NCI-H82 treated with DMSO at 0.1 percent for 48 hours (cell line): Measurements from ENCODE around the gene RNASE2.
"Not testable (repeated sequence)": the region's sequence is repeated elsewhere in the genome, so short reads cannot be mapped to it uniquely, and the experiment has no call there.

Experiments used
- DNase-seq: peaks from one replicate; lab custom pipeline; 2025; ENCODE audit not compliant: unreplicated experiment; lab: John Stamatoyannopoulos, UW

The RNASE2 gene

DNA sequence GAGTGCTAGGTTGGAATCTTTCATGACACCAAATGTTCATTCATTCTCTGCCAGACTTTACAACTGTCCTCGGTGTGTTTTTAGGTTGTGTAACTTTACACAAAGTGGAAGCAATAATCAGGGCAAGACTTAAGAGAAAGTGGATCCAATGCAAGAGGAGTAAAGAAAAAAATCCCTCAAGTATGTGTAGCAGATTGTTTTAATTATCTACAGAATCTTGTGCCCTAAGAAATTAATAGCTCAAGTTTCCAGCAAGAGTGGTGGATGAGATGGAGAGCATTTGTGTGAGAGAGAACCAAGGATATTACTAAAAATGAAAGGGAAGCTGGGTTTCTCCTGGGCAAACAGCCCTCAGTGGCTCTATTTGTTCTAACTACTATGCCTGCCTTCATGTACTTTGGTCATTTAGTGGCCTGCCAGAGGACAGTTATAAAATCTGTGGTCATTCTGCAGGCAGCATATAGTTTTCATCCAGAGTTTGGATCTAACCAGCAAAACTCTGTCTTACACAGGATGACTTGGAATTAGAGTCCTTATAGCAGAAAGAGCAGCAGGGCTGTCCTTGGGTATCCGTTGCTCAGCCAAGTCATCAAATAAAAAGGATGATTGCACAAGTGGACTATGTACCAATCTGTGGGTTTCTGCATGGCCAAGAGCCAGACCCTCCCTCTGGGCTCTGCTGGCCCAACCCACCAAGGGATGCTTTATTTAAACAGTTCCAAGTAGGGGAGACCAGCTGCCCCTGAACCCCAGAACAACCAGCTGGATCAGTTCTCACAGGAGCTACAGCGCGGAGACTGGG is at the start of gene RNASE2:
Gene RNASE2 (plus strand): TSS at position 752 of the 802 bp plus-strand sequence. CDS start 285 bp downstream, outside the sequence.
- not testable (repeated sequence) for DNase-seq

DNA sequence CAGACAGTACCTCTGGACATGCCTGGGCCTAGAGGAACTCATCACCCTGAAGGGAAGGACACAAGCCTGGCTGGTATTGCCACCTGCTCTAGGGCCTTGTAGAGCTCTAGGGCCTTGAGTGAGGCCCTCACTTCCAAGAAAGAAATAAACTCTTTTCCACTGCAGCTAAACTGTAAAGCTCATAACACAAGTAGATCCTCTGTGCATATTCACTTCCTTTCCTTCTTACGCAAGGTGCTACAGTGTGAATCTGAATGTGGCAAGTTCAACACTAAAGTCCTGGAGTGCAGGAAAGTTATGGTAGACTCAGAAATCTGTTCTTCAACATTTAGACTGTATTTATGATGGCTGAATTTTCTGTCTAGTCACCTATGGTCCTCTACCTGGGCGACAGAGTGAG is 49.6 kb upstream of the RNASE2 start:
- no peak for DNase-seq

DNA sequence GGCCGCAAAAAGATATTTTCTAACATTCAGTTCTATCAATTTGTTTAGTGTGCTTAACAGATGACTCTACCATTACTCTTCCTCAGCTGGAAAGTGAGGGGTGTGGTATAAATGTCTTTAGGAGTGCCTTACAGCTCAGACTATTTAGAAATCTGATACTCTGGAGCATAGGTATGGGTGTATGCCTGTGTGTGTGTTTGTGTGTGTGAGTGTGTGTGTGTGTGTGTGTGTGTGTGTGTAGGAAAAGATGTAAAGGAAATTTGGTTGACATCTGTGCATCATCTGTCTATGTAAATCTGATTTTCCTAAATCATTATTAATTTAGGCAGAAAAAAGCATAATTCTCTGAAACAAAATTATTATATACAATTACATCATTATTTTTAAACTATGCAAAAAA is 48.1 kb upstream of the RNASE2 start:
- no peak for DNase-seq

DNA sequence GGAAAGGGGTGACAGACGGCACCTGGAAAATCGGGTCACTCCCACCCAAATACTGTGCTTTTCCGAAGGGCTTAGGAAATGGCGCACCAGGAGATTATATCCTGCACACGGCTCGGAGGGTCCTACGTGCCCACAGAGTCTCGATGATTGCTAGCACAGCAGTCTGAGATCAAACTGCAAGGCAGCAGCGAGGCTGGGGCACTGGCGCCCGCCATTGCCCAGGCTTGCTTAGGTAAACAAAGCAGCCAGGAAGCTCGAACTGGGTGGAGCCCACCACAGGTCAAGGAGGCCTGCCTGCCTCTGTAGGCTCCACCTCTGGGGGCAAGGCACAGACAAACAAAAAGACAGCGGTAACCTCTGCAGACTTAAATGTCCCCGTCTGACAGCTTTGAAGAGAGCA is 44.5 kb upstream of the RNASE2 start:
- not testable (repeated sequence) for DNase-seq

DNA sequence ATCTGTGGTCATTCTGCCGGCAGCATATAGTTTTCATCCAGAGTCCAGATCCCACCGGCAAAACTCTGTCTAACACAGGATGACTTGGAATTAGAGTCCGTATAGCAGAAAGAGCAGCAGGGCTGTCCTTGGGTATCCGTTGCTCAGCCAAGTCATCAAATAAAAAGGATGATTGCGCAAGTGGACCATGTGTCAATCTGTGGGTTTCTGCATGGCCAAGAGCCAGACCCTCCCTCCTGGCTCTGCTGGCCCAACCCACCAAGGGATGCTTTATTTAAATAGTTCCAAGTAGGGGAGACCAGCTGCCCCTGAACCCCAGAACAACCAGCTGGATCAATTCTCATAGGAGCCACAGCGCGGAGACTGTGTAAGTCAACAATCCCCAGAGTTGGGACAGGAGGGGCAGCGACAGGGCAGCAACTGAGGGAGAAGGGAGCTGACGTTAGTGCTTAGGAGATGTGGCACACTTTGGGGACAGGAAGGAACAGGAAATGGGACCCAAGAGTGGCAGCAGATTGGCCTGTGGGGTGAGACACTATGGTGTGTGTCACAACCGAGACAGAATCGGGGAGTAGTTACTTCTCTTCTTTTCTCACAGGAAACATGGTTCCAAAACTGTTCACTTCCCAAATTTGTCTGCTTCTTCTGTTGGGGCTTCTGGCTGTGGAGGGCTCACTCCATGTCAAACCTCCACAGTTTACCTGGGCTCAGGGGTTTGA is 36.1 kb upstream of the RNASE2 start:
- DNase-seq: not testable (repeated sequence)

DNA sequence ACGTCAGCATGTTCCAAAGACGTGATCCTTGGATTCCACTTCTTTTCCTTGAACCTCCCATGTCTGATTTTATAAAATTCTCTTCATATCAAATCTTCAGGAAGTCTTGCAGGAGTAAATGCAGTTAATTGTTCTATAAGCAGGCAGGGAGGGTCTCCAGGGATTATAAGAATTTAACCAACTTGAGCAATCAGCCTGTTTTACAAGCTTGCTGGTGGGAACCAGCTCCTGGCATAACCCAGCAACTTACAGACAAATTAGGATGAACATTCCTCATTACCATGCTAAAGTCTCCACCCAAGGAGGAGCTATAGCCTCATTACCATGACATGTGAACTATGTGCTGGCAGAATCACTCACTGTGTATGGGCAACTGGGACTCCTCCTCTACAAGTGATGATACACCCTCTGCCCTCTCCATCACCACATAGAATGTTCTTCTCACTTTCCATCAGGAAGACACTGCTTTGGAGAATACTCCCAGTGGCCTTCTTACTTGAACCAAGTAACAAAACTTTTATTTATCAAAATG is 31.5 kb upstream of the RNASE2 start:
- not testable (repeated sequence) for DNase-seq

DNA sequence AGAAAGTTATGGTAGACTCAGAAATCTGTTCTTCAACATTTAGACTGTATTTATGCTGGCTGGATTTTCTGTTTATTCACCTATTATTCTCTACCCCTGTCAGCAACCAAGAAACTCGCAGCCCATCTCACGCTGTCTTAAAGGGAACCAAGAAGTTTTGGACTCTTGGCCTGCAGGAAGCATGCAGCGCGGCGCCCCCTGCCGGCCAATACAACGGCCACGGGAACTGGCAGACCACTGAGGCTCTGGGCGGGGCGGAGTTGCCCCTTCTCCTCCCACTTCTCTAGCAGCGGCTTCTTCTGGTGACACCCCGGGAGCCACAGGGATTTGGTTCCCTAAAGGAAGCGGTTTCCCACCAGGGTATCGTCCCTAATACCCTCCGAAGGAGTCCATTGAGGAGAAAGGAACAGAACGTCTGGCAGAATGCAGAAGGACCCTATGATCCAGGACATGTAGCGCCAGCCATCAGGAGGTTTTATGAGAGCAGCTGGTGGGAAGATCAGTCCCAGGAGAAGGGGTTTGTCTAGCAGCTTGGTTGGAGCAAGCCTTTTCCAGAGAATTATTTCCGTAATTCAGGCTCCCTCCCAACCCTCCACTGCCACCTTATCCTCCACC is 21.0 kb upstream of the RNASE2 start:
- DNase-seq: no peak

DNA sequence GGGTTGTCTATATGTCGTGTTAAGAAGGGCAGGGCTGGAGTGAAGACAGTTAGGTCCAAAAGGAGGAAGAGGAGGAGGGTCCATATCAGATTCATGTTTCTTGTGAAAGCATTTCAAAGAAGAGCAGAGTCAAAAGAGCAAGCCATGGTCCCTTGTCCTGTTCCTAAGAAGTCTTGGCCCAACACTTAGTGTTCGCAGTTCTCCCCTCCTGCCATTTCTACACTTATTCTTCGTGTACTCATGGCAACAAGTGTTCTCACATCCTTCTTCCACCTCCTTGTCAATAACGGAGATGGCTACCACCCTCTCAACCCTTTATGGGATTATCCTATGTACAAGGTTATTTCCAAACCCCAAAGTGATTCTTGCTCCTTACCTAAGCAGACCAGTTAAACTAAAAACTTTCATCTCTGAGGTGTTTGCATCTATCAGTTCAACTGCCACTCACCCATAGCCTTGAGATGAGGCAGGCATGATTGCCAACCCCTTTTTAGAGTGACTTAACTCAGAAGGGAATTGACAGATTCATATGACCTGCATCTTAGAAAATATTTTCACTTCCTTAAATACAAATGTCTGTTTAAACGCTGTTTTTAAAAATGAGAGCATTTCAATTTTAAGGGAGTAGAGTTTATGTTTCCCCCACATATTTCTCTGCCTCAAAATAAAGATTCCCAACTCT is 19.8 kb upstream of the RNASE2 start:
- DNase-seq: no peak

DNA sequence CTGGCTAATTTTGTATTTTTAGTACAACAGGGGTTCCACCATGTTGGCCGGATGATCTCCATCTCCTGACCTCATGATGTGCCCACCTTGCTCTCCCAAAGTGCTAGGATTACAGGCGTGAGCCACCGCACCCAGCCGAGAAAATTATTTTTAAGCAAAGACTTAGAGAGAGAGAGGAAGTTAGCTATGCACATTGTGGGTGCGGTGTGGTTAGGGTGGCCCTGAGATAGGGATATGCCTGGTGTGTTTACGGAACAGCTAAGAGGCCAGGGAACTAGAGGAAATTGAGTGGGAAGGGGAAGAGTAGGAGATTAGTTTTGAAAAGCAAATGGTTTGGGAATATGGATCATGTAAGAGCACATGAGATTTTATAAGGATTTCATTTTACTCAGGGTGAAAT is 10.1 kb upstream of the RNASE2 start:
- DNase-seq: not testable (repeated sequence)

DNA sequence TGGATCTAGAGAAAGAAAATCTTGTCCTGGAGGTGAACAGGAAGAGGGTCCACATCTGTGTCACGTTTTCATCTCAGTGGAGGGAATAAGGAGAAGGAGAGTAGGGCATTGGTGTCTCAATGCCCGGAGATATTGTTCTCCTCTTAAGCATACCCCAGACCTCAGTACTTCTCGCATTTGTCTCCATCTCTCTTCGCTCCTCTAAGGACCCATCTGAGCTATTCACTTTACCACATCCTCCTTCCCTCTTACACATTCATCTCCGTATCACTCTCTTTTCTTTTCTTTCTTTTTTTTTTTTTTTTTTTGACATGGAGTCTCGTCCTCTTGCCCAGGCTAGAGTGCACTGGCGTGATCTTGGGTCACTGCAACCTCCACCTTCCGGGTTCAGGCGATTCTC is 8.6 kb upstream of the RNASE2 start:
- DNase-seq: not testable (repeated sequence)

DNA sequence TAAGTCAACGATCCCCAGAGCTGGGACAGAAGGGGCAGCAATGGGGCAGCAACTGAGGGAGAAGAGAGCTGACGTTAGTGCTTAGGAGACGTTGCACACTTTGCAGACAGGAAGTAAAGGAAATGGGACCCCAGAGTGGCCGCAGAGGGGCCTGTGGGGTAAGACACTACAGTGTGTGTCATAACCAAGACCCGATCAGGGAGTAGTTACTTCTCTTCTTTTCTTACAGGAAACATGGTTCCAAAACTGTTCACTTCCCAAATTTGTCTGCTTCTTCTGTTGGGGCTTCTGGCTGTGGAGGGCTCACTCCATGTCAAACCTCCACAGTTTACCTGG is 219 bp downstream of the RNASE2 start:
- DNase-seq: not testable (repeated sequence)

DNA sequence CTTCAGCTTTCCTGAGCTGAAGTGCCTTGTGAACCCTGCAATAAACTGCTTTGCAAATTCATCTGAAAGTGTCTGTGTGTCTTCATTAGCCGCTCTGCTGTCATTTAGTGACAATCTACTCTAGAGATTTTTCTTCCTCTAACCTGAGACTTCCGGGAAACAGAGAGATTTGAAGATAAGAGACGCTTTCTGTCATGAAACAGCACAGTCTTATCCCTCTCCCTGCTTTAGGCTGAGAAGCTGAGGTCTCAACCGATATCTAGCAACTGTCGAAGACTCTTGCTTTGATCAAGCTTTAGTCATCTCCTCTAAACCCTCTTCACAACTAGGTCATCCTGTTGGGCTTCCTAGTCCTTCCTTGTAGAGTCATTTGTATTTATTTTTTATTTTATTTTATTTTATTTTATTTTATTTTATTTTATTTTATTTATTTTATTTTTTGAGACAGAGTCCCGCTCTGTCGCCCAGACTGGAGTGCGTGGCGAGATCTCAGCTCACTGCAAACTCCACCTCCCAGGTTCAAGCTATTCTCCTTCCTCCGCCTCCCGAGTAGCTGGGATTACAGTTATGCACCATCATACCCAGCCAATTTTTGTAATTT is 1.2 kb downstream of the RNASE2 start:
- no peak for DNase-seq

DNA sequence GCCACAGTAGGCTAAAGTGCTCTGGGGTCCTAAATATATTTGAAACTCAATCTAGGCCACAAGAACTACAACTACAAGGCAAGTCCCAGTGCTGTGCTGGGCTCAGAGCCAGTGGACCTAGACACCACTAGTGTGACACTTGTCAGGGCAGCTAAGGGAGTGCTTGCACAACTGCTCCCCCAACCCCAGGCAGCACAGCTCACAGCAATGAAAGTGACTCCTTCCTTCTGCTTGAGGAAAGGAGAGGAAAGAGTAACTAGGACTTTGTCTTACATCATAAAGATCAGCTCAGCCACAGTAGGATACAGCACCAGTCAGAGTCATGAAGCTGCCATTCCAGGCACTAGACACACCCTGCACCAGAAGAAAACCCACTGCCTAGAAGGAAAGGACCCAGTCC is 3.7 kb downstream of the RNASE2 start:
- DNase-seq: not testable (repeated sequence)

DNA sequence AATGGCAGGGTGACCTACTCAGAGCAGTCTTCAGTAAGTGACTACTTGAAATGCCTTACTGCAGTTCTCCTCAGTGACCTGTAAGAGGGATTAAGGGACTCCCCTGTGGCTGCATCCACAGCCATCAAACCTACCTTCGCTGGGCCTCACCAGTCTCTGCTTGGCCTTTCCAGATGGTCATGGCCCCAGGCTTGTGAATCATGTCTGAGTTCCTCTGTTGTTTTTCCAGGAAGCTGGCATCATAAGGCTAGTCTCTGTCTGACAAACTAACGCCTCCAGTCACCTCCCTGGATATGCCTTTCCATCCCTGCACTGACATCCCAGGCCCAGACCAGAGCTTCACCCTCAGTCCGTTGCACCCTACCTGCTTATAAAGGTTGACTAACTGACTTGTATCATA is 14.0 kb downstream of the RNASE2 start:
- no peak for DNase-seq

DNA sequence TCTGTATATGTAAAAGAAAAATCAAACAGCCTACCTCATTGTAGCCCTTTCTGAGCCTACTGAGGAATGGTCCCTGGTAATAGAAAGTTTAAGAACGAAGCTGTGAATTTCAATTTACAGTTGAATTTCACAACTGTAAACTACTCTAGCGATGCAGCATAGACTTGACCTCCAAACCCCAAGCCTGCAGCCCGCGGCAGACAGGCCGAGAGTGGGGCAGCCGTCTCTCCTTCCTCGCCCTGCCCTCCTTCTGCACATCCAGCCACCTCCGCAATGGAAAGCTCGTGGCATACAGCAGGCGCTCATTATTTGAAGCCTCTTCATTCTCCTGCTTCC is 15.3 kb downstream of the RNASE2 start:
- DNase-seq: no peak

DNA sequence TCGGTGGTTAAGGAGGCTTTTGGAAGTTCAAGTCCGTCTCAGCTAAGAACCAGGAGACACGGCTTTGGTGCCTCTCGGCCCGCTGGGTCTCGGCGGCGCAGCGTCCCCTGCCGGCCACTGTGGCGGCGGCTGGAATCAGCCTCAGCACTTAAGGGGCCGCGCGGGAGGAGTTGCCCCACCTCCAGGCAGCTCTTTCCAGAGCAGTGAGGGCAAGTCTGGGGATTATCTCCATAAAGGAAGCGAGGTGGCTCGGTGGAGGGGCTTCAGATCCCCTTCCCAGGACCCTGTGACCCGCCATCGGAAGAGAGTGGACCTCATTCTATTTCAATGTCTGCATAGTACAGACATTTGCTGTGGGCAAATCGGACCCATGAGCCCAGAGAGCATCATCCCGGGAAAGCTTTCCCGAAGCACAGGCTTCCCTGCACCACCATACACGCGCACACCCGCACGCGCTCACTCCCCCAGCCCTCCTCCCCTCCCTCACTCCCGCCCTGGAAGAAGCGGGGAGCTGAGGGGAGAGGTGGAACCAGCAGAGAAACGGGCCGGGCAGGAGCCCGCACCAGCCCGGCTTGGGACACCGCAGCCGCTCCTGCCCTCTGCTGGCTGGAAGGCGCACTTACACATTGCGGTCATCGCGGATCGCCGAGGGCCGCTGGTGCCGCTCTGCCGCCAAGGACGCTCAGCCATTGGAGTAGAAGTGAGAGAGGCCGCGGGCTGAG is 15.9 kb downstream of the RNASE2 start:
- DNase-seq: peak; percentile 12

DNA sequence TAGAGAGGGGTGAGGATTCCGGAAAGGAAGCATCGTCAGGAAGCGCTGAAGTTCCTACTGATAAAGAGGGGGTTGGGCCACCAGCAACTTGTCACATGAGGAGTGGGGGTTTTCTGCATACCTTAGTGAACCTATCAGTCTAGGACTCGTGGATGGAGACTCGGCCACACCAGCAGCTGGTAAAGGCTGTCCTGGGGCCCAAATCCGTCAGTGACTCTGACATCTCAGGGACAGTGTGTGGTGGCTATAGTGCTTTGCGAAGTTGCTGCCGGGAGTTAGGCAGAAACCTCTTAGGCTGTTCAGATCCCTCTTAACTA is 16.4 kb downstream of the RNASE2 start:
- no peak for DNase-seq

DNA sequence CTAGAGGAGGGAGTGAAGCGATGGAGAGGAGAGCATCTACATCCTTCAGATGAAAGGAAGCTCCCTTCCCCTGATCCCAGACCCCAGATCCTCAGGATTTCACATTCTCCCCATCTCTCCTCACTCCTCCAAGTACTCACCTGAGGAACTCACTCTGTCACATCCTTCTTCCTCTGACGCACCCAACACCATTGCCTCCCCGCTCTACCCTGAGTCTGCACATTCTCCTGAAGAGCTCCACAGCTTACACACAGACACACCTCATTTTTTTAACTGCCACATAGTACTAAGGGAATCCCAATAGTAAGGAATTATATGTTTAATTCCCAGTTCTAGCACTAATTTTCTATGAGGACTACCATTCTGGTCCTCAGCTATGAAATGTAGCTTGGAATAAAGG is 18.2 kb downstream of the RNASE2 start:
- no peak for DNase-seq

DNA sequence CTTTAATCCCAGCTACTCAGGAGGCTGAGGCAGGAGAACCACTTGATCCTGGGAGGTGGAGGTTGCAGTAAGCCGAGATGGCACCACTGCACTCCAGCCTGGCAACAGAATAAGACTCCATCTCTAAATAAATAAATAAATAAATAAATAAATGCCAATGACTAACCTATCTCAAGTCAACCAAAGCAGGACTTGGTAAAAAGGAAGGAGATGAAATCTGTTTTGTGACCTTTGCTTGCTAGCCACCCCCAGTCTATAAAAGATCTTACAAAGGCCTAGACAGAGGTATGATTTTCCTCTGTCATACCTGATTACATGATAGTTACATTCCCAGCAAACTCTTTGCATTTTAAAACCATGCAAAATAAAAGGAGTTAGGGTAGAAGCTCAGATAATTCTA is 21.0 kb downstream of the RNASE2 start:
- DNase-seq: no peak

DNA sequence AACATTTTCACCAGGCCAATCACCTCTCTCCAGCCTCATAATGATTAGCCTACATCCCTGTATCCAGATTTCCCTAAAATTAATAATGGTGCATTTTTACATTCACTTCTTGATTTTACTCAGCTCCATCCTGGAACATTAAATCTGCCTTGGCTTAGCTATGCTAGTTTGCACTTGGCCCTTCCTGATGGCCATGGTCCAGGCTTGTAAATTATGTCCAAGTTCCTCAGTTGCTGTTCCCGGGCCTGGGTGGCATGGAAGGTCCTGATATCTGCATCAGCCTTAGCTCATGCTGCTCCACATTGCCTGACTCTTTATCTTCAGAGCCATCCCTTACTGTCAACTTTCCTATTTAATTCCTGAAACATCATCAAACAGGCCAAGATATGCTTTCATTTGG is 23.4 kb downstream of the RNASE2 start:
- no peak for DNase-seq

DNA sequence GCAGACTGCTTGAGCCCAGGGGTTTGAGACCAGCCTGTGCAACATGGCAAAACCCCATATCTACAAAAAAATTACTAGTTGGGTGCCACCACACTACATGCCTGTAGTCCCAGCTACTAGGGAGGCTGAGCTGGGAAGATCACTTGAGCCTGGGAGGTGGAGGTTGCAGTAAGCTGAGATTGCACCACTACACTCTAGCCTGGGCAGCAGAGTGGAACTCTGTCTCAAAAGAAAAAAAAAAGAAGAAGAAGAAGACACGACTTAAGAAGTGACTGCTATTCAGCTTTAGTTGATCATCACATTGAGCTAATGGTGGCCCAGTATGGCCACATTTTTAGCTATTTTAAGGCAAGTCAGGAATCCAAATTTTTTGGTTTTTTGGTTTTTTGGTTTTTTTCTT is 25.6 kb downstream of the RNASE2 start:
- DNase-seq: no peak
